GM21381 (cell line): Measurements from ENCODE around the gene MRGPRX4.

Experiments used
- ATAC-seq: cut with Tn5 transposase; IDR thresholded peaks from one replicate; pipeline ENCODE4 v1.9.1; 2021; ENCODE audit warnings: mild to moderate bottlenecking, moderate library complexity; ENCODE audit not compliant: unreplicated experiment

The MRGPRX4 gene

DNA sequence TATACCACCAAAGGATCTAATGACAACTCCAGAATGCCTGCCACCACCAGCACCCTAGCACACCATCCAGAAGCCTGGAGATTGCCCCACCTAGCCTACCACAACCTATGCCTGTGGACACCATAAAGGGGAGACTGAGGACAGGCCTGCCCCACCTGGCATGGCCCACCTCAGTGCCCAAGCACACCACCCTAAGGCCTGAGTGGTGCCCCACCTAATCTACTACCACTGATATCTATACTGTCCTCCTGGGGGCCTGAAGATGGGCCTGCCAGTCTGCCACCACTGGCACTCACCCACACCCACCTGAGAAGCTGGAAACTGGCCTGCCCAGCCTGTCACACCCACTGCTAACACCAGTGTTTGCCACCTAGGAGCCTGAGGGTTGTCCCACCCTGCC lies 32.1 kb downstream of the MRGPRX4 start:
- ATAC-seq = no peak

DNA sequence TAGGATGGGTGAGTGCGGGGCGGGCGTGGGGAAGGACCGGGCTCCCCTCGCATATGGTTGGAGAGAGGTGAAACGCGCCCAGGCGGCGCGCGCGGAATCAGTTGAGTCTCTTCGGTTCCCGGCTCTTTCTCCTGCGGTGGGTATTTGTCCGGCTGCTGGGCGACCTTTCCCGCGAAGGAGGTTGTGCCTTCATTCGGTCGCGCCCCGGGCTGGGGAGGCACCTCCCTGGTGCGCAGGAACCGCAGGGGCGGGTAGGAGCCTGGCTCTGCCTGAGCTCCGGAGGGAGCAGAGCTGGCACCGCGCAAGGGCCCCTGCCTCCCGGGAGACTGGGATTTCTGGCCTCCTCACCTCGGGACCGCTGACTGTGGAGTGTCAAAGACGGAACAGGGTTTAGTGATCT lies 36.4 kb downstream of the MRGPRX4 start:
- ATAC-seq = no peak

DNA sequence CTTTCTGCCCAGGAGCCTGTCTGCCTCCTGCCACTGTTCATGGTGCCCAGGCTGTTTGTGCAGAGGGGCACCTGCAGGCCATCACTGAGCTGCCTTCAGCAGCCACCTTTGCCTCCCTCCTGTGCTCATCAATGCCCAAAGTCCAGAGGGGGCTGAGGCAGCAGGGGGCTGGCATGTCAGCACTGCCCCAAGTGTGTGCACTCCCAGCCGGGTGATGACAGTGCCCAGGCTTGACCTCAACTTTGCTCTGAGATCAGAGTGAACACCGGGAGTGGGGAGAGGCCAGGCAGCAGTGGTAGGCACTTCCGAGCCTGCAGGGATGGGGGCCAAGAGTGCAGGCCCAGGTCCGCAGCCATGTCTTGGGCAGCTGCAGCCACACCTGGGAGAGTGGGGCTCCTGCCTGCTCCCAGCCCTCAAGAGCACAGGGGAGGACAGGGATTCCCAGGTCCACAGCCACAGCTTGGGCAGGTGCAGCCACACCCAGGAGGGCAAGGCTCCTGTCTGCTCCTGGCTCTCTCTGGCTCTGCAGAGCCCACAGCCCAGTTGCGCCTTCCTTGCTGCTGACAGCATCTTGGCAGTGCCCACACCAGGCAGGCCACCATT lies 48.7 kb downstream of the MRGPRX4 start:
- no peak for ATAC-seq

DNA sequence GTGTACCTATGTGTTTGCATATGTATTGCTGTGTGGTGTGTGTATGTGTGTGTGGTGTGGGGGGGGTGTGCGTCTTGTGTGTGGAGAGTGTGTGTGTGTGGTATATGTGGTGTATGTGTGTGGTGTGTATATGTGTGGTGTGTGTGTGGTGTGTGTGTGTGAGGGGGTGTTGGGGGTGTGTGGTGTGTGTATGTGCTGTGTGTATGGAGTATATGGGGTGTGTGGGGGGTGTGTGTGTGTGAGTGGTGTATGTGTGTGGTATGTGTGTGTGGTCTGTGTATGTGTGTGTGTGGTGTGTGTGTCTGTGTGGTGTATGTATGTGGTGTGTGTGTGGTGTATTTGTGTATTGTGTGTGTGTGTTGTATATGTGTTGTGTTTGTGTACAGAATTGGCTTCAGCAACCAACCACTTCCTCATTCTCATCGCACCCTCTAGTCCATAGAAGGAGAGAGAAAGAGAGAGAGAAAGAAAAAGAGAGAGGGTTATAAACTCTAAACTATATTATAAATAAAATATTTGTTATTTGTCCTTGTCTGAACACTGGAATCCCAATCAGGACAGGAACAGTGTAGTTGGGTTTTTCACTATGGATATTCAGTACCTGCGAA lies 50.3 kb downstream of the MRGPRX4 start:
- ATAC-seq = no peak
